GM15510 (cell line): ENCODE data around the gene HYOU1.

Experiments
- POLR2A ChIP-seq: IDR thresholded peaks from 3 replicates; pipeline ENCODE4 v1.6.1; 2011; ENCODE audit warnings: borderline replicate concordance; ENCODE audit not compliant: insufficient read length; ENCODE audit errors: extremely low read depth

Gene HYOU1

DNA sequence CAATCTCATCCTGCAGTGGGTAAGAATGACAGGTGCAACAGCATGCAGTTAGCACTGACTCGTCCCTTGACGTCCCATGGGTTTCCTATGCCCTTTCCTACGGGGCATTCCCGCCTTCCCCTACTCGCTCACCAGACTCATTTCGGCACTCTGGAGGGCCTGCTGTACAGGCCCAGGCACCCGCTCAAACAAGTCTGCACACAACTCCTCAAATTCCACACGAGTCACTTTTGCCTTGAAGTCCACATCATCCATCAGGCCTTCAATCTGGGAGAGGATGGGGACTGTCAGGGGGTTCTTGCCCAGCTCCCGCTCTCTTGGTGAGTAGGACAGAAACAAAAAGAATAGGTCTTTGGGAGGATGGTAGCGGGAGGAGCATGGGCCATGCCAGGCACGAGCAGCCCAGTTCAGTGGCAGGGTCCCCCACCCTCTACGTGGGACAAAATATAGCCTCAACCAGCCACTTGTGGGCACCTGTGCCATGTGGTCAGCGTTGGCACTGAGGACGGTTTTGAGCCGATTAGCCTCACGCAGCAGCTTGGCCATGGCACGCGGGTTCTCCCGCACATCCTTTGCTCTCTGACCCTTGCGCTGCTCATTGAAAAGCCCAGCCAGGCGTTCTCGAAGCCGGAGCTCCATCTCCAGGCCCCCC, 4.7 kb downstream of the HYOU1 start:
- TF ChIP-seq POLR2A: no peak

DNA sequence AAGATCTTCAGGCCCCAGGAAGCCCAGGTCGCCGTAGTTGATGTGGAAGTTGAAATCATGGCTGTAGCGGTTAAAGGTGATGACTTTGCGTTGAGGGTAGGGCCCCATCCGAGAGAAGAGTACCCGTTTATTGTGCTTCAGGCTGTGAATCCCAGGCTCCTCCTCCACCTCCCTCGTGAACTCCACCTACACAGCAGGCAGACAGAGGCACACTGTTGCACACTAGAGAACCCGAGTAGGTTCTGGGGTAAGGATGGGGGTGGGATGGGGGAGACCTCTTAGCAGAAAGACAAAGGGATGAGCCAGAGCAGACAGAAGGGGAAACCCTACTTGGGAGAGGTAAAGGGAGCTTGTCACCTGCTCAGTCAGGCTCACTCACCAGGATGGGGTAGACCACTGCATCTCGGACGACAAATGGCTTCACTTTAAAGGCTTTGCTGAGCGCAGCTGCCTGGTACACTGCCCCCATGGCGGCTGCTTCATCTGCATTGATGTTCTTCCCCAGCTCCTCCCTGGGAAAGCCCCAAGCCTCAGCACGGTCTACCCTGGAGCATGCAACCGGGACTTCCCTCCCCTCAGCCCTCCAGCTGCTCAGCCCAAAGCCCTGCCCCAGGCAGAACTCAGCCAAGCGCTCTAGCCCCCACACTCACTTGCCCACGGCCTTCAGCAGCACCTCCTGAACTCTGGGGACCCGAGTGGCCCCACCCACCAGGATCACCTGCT, 5.4 kb downstream of the HYOU1 start:
- TF ChIP-seq POLR2A: no peak

GRCh38 chr11:119049081-119049480, 7.9 kb downstream of the HYOU1 start:
- no peak for TF ChIP-seq POLR2A

DNA sequence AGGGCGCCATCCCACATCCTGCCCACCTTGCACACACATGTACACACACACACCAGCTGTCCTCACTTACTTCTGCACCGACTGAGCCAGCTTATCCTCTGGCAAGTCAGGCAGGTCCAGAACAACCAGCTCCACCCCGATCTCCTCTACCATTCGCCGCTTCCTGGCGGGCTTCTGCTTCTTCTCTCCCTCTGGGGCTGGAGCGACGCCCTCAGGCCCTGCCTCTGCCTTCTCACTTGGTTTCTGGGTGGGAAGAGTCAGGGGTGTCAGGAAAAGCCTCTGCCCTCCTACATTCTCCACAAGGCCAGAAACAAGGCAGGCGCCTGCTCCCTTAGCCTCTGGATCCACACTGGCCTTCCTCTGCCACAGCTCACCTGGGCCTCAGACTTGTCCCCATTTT, 8.4 kb downstream of the HYOU1 start:
- no peak for TF ChIP-seq POLR2A

- TF ChIP-seq POLR2A: no peak
Measured at GRCh38 chr11:119047205-119047604, 9.8 kb downstream of the HYOU1 start.

DNA sequence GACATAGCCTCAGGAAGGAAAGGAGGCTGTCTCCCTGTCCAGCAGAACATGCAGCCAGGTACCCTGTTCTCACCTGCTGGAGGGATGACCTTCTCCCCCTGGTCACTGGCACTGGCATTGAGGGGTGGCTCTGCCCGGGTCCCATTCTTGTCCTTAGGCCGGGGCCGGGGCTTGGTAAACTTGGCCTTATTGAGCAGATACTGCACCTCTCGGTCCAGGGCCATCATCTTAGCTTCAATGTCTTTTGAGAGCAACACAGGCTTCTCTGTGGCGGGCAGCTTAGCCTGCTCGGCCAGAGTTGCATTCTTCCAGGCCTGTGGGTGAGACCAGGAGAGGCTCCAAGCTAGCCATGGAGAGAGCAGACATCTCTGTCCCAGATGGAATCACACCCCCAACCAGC, 10.5 kb downstream of the HYOU1 start:
- no peak for TF ChIP-seq POLR2A

DNA sequence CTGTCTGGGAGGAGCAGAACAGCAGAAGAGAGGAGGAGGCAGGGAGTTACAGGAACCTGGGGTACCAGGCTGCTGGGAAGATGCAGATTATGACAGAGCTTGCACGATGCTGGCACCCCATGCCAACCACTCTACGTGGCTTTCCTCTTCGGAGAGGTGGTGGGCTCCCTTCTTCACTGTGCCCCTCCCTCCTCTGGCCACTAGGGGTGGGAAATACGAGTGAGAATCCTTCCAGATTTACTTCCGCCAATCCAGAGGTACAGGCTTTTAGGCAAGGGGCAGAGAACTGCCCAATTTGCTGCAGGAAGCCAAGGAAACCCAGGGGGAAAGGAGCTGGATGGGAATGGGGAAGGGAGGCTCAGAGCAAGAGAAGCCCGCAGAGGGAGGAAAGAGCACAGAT, 12.3 kb downstream of the HYOU1 start:
- TF ChIP-seq POLR2A: no peak

DNA sequence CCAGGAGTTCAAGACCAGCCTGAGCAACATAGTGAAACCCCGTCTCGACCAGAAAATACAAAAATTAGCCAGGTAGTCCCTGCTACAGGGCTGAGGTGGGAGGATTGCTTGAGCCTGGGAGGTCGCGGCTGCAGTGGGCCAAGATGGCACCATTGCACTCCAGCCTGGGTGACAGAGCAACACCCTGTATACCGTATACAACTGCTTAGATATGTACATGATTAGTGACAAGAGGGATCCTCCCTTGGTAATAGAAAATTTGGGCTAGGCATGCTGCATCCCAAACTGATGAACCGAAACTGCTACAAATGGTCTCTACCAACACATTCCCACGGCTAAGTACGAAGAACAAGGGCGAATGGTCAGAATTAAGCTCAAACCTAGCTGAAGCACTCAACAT, 14.1 kb downstream of the HYOU1 start:
- no peak for TF ChIP-seq POLR2A

DNA sequence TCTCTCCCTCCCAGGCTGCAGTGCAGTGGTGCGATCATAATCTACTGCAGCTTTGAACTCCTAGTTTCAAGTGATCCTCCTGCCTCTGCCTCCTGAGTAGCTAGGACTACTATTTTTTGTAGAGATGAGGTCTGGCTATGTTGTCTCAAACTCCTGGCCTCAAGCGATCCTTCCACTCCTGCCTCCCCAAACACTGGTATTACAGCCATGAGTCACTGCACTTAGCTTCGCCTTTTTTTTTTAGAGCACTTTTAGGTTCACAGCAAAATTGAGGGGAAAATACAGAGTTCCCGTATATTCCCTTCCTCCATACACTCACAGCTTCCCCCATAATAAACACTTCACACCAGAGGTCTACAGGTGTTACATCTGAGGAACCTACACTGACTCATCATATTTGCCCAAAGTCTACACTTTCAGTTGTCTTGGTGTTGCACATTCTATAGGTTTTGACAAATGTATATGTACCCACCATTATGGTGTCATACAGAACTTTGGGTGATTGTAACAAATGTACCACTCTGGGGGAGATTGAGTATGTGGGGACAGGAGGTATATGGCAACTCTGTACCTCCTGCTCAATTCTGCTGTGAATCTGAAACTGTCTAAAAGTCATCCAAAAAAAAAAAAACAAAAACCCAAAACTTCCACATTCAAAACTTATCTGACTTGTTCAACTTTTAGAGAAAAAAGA, 15.0 kb downstream of the HYOU1 start:
- no peak for TF ChIP-seq POLR2A

DNA sequence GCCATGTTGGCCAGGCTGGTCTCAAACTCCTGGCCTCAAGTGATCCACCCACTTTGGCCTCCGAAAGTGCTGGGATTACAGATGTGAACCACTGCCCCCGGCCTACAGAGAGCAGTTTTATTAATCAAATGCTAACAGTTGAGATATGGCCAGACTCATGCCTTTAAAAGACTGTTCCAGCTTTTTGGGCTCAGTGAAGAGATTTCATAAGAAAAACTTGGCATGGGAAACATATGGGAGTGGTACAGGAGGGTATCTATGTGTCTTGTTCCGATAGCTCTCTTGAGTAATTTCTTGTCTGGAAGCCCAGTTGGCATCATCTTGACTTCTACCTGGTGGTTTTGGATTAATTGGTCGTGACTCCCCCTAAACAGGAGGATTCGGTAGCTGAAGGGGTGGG, 18.1 kb downstream of the HYOU1 start:
- no peak for TF ChIP-seq POLR2A

GRCh38 chr11:119034813-119035212, 22.2 kb downstream of the HYOU1 start:
- no peak for TF ChIP-seq POLR2A

DNA sequence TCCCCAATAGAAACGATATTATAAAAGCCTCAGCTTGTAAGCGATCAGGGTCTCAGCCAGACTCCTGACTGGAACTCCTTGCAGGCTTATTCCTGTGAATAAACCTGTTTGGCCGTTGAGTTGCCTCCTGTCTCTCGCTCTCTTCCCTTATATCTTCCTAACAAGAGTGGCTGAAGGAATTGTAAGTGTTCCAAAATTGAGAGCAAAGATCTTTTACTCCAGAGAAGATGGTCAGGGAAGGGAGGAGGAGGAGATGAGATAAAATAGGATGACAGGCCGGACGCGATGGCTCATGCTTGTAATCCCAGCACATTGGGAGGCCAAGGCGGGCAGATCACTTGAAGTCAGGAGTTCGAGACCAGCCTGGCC, 25.1 kb downstream of the HYOU1 start:
- TF ChIP-seq POLR2A: no peak

- peak; percentile 73 for TF ChIP-seq POLR2A
Measured at GRCh38 chr11:119030329-119031047, 26.5 kb downstream of the HYOU1 start, which contains the start of gene SLC37A4. Gene SLC37A4 (minus strand): TSS chr11:119030877.

GRCh38 chr11:119030029-119030328, 27.0 kb downstream of the HYOU1 start:
- TF ChIP-seq POLR2A: no peak

DNA sequence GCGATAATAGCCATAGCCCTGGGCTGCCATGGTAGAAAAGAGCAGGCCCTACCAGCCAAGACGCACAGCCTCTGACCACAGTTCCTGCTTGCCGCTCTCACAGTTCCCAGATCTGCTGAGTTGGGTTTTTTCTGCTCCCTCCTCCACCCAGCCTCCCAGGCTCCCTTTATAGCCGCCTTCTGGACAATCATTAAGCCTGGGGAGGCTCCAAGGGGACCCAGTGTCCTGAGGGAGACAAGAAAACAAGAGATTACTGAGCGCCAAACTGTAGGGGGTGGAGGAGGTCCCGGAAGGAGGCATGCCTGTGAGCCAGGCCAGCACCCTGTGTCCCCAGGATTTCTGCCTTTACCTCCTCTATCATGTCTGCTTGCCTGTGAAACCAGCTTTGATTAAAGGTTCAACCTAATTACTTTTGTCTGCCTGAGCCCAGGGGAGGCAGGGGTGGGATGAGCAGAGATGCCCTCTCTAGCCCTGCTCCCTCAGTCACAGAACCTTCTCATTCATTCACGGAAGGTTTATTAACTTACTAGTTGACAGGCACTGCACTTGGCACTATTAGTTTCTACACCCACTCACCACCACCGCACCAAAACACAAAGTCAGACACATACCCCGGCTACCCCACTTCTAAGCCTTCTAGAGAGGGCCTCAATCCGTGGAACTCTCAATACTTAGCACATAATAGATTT, 27.5 kb downstream of the HYOU1 start:
- TF ChIP-seq POLR2A: no peak
